ENCODE data around the gene EDA. TPM values are rescaled to one million over a fixed set of nuclear protein-coding genes. Genes with fewer than 3 reads are reported as not detected.

EDA gene
- total RNA-seq, 1 donor from 2014 or later: 6.1 TPM

- intact Hi-C loops (cut with DNase I): no loop called here
- Histone ChIP-seq H3K27me3 (no peaks in the 10 kb centered on the region), H3K36me3 (no peaks in the 10 kb centered on the region), H3K4me1 (no peaks in the 10 kb centered on the region), H3K4me3 (no peak overlapping the region), H3K27ac (no peak overlapping the region), H3K9me3 (no peaks in the 10 kb centered on the region)
- no peak for TF ChIP-seq CTCF (IDR thresholded peaks at IDR 0.05)
- TF ChIP-seq POLR2AphosphoS5 (IDR thresholded peaks at IDR 0.05; ENCODE audit: insufficient read depth in 1 of 2, low read depth in 1 of 2): no peak
- no peak for TF ChIP-seq POLR2A (IDR thresholded peaks at IDR 0.05)
- DNase-seq (ENCODE audit: extremely low spot score in 2 of 2): no peak
Measured at GRCh38 chrX:69748055-69748454, 132.1 kb downstream of the EDA start.

DNA sequence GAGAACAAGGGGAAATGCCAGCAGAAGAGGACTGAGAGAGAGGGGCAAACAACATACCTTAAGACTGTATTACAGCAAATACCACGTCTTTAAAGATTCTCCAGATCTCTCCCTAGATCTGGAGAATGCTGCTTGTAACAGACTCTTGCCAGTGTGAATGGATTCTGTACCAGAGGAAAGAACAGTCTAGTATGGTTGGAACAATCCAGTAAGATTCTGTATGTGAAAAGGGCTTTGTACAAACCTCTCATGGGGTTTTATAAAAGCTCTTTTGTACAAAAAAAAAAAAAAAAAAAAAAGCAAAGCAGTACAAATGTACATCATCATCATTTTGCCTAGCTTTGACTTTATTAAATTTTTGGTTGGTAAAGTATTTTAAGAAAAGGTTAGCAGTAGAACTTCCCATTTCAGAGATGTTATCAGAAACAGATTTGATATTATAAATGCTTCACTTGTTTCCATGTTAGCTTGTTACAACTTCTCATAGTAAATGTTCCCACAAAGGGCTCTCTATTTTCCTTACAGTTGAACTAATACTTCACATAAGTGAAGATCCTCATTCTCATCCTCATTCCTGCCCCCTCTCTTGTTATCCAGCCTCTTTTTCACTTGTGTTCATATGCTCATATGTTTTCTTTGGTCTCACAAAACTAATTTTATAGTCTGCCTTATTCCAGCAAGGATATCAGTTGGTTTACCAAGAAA, 144.2 kb downstream of the EDA start:
- Histone ChIP-seq H3K36me3 (no peaks in the 10 kb centered on the region), H3K4me3 (no peak overlapping the region), H3K27ac (no peak overlapping the region), H3K4me1 (no peaks in the 10 kb centered on the region), H3K27me3 (no peaks in the 10 kb centered on the region), H3K9me3 (peaks cover 5% of the 10 kb centered on the region)
- TF ChIP-seq POLR2A (IDR thresholded peaks at IDR 0.05): no peak
- no peak for TF ChIP-seq CTCF (IDR thresholded peaks at IDR 0.05)
- no peak for TF ChIP-seq POLR2AphosphoS5 (IDR thresholded peaks at IDR 0.05; ENCODE audit: insufficient read depth in 1 of 2, low read depth in 1 of 2)
- no peak for DNase-seq (ENCODE audit: extremely low spot score in 2 of 2)
- intact Hi-C loops (cut with DNase I): no loop called here

- intact Hi-C loops (cut with DNase I): no loop called here
Measured at GRCh38 chrX:69761633-69762032, 145.7 kb downstream of the EDA start.

GRCh38 chrX:69762340-69762739, 146.4 kb downstream of the EDA start:
- Histone ChIP-seq H3K9me3 (no peaks in the 10 kb centered on the region), H3K27ac (no peak overlapping the region), H3K27me3 (no peaks in the 10 kb centered on the region), H3K36me3 (no peaks in the 10 kb centered on the region), H3K4me1 (no peaks in the 10 kb centered on the region), H3K4me3 (no peak overlapping the region)
- intact Hi-C loops (cut with DNase I): no loop called here
- TF ChIP-seq CTCF (IDR thresholded peaks at IDR 0.05) (no peak), POLR2AphosphoS5 (IDR thresholded peaks at IDR 0.05; ENCODE audit: insufficient read depth in 1 of 2, low read depth in 1 of 2) (no peak), POLR2A (IDR thresholded peaks at IDR 0.05) (no peak)
- DNase-seq (ENCODE audit: extremely low spot score in 2 of 2): no peak

More at GRCh38 chrX:69761633-69762032, 145.7 kb downstream of the EDA start:
- no peaks in the 10 kb centered on the region for H3K36me3 ChIP-seq
- H3K27me3 ChIP-seq: no peaks in the 10 kb centered on the region
- no peak overlapping the region for H3K27ac ChIP-seq
- DNase-seq (ENCODE audit: extremely low spot score in 2 of 2): no peak
- H3K9me3 ChIP-seq: no peaks in the 10 kb centered on the region
- TF ChIP-seq CTCF (IDR thresholded peaks at IDR 0.05) (no peak), POLR2AphosphoS5 (IDR thresholded peaks at IDR 0.05; ENCODE audit: insufficient read depth in 1 of 2, low read depth in 1 of 2) (no peak), POLR2A (IDR thresholded peaks at IDR 0.05) (no peak)
- H3K4me1 ChIP-seq: no peaks in the 10 kb centered on the region
- no peak overlapping the region for H3K4me3 ChIP-seq

DNA sequence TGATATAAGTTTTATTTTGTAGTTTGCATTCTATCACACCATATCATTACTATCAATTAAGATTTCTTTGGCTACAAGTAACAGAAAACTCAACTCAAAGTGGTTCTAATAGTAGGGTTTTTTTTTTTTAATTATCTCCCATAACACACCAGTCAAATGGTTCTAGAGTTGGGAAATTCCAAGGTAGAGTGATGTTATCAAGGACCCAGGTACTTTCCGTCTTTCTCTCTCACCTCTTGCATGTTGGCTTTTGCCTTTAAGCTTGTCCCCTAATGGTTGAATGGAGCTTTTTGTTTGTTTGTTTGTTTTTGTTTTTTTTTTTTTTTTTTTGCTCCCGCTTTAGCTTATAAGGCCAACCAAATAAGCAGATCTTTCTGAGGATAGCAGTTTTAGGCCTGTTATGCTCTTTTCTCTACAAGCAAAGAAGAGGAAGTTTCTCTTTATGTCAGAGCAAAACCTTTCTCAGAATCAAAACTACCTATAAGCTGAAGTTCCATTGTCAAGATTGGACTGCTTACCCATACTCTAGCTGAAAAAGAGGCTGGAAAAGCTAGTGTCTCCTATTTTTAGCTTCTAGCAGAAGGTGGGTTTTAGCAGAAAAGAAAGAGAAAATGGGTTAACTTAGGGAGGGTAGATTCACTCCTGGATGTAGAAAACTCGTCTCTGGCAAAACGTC, 177.5 kb downstream of the EDA start:
- Histone ChIP-seq H3K4me3 (no peak overlapping the region), H3K36me3 (no peaks in the 10 kb centered on the region), H3K4me1 (no peaks in the 10 kb centered on the region), H3K9me3 (no peaks in the 10 kb centered on the region), H3K27ac (no peak overlapping the region), H3K27me3 (no peaks in the 10 kb centered on the region)
- no peak for TF ChIP-seq CTCF (IDR thresholded peaks at IDR 0.05)
- no peak for TF ChIP-seq POLR2A (IDR thresholded peaks at IDR 0.05)
- no peak for TF ChIP-seq POLR2AphosphoS5 (IDR thresholded peaks at IDR 0.05; ENCODE audit: insufficient read depth in 1 of 2, low read depth in 1 of 2)
- intact Hi-C loops (cut with DNase I): no loop called here
- no peak for DNase-seq (ENCODE audit: extremely low spot score in 2 of 2)

All from vagina (tissue), 2 donors.